IMR-90 (cell line): ENCODE data around the gene INPP5E. TPM values are rescaled to one million over a fixed set of nuclear protein-coding genes. Genes with fewer than 3 reads are reported as not detected.

ENCODE experiments used
- ATAC-seq: fragments of 200-7000 bp; cut with Tn5 transposase; 2 replicates; pipeline ENCODE4 v1.9.1; 2020; ENCODE audit warnings: low read depth, mild to moderate bottlenecking, moderate library complexity
- BruUV-seq: library from RNA; stranded (reverse); fragments of 400-500 nt; replicated peaks from 2 replicates; lab custom pipeline; 2021; lab: Mats Ljungman, UMichigan
- CTCF ChIA-PET: fragments of 300-600 bp; formaldehyde crosslinking; extraction: SDS; loops from one replicate; lab custom pipeline; 2021; ENCODE audit warnings: antibody characterized with exemption; lab: Yijun Ruan, JAX
- POLR2A ChIA-PET: fragments of 300-600 bp; sonication (Branson Sonifier 250); formaldehyde crosslinking; loops from one replicate; lab custom pipeline; 2022; ENCODE audit warnings: antibody characterized with exemption; ENCODE audit not compliant: unreplicated experiment; lab: Charles Lee
- DNase-seq: peaks from one replicate; pipeline ENCODE4 v3.0.0; 2013
- H2AFZ ChIP-seq: replicated peaks from 2 replicates; pipeline ENCODE3; 2013; ENCODE audit warnings: low read length, mild to moderate bottlenecking; ENCODE audit not compliant: poor library complexity
- H2AK5ac ChIP-seq: 2 replicates; pipeline ENCODE4 v1.6.1; 2013; ENCODE audit warnings: low read depth, low read length, inconsistent platforms
- H2AK9ac ChIP-seq: replicated peaks from 2 replicates; pipeline ENCODE3; 2013; ENCODE audit warnings: mild to moderate bottlenecking, low read depth, low read length, moderate library complexity; ENCODE audit not compliant: poor library complexity
- H2BK120ac ChIP-seq: 2 replicates; pipeline ENCODE4 v1.6.1; 2013; ENCODE audit warnings: low read depth, low read length, inconsistent platforms
- H2BK15ac ChIP-seq: 3 replicates; pipeline ENCODE4 v1.6.1; 2013; ENCODE audit warnings: low read depth, low read length, inconsistent platforms
- H2BK20ac ChIP-seq: 2 replicates; pipeline ENCODE4 v1.6.1; 2013; ENCODE audit warnings: low read depth, mild to moderate bottlenecking, inconsistent platforms, low read length, moderate library complexity
- H2BK5ac ChIP-seq: 2 replicates; pipeline ENCODE4 v1.6.1; 2013; ENCODE audit warnings: mild to moderate bottlenecking, low read depth, low read length, inconsistent platforms; ENCODE audit not compliant: poor library complexity, severe bottlenecking
- H3K14ac ChIP-seq: replicated peaks from 2 replicates; pipeline ENCODE4 v1.6.1; 2013; ENCODE audit warnings: low read depth, low read length, inconsistent platforms
- H3K18ac ChIP-seq: 2 replicates; pipeline ENCODE4 v1.6.1; 2013; ENCODE audit warnings: low read depth, low read length, control low read depth
- H3K23ac ChIP-seq: 2 replicates; pipeline ENCODE4 v1.6.1; 2013; ENCODE audit warnings: low read depth, low read length, inconsistent platforms
- H3K27ac ChIP-seq: 2 replicates; pipeline ENCODE4 v1.5.1; 2013; ENCODE audit warnings: mild to moderate bottlenecking, control low read depth, low read length; ENCODE audit not compliant: insufficient read depth
- H3K27me3 ChIP-seq: 2 replicates; pipeline ENCODE4 v1.6.1; 2013; ENCODE audit warnings: low read length; ENCODE audit not compliant: control insufficient read depth, insufficient read depth
- H3K36me3 ChIP-seq: 2 replicates; pipeline ENCODE4 v1.6.1; 2013; ENCODE audit warnings: low read length, mixed read lengths; ENCODE audit not compliant: control insufficient read depth, insufficient read depth
- H3K4ac ChIP-seq: 2 replicates; pipeline ENCODE4 v1.6.1; 2013; ENCODE audit warnings: low read depth, low read length, inconsistent platforms
- H3K4me1 ChIP-seq: 2 replicates; pipeline ENCODE4 v1.6.1; 2013; ENCODE audit warnings: low read length, mixed read lengths; ENCODE audit not compliant: control insufficient read depth, insufficient read depth
- H3K4me2 ChIP-seq: 2 replicates; pipeline ENCODE4 v1.6.1; 2013; ENCODE audit warnings: low read depth, mild to moderate bottlenecking, control low read depth, low read length, moderate library complexity
- H3K4me3 ChIP-seq: 2 replicates; pipeline ENCODE4 v1.5.1; 2013; ENCODE audit warnings: low read depth, mild to moderate bottlenecking, control low read depth, low read length, moderate library complexity; ENCODE audit not compliant: insufficient read depth
- H3K56ac ChIP-seq: 2 replicates; pipeline ENCODE4 v1.6.1; 2013; ENCODE audit warnings: low read length, inconsistent platforms; ENCODE audit not compliant: insufficient read depth; ENCODE audit errors: extremely low read depth
- H3K79me1 ChIP-seq, 2 experiments: 2 replicates each; pipeline ENCODE4 v1.6.1; 2013; ENCODE audit warnings: low read length in 2 of 2, inconsistent platforms in 1 of 2, low read depth in 1 of 2
- H3K9ac ChIP-seq: 2 replicates; pipeline ENCODE4 v1.6.1; 2013; ENCODE audit warnings: low read depth, low read length, control low read depth
- H3K9me1 ChIP-seq: 2 replicates; pipeline ENCODE4 v1.6.1; 2013; ENCODE audit warnings: low read length, inconsistent platforms; ENCODE audit not compliant: insufficient read depth
- H3K9me3 ChIP-seq: 2 replicates; pipeline ENCODE4 v1.6.1; 2013; ENCODE audit warnings: low read length; ENCODE audit not compliant: control insufficient read depth, insufficient read depth
- H4K20me1 ChIP-seq: 2 replicates; pipeline ENCODE4 v1.6.1; 2013; ENCODE audit warnings: low read length, inconsistent platforms; ENCODE audit not compliant: insufficient read depth
- H4K5ac ChIP-seq: 2 replicates; pipeline ENCODE4 v1.6.1; 2013; ENCODE audit warnings: mild to moderate bottlenecking, low read depth, low read length, control low read depth
- H4K8ac ChIP-seq, 2 experiments: 2 replicates each; pipeline ENCODE4 v1.6.1; 2013; ENCODE audit warnings: low read depth in 2 of 2, low read length in 2 of 2, control low read depth in 1 of 2, inconsistent platforms in 1 of 2
- H4K91ac ChIP-seq: 2 replicates; pipeline ENCODE4 v1.6.1; 2013; ENCODE audit warnings: low read depth, low read length, inconsistent platforms; ENCODE audit not compliant: insufficient read depth
- BHLHE40 ChIP-seq: fragments of 150-350 bp; IDR thresholded peaks from 2 replicates; pipeline ENCODE4 v1.6.1; 2016; ENCODE audit warnings: mild to moderate bottlenecking, low read depth, low read length
- CHD1 ChIP-seq: IDR thresholded peaks from 2 replicates; pipeline ENCODE4 v1.6.1; 2012; ENCODE audit warnings: low read depth, low read length, improper control_type of control experiment
- FOS ChIP-seq: fragments of 150-350 bp; IDR thresholded peaks from 2 replicates; pipeline ENCODE4 v1.6.1; 2016; ENCODE audit warnings: low read depth, low read length
- MAFK ChIP-seq: IDR thresholded peaks from 2 replicates; pipeline ENCODE4 v1.6.1; 2012; ENCODE audit warnings: low read depth, low read length, improper control_type of control experiment
- MAZ ChIP-seq: IDR thresholded peaks from 2 replicates; pipeline ENCODE4 v1.6.1; 2012; ENCODE audit warnings: low read depth, mild to moderate bottlenecking, low read length, improper control_type of control experiment, moderate library complexity, borderline replicate concordance
- MXI1 ChIP-seq: IDR thresholded peaks from 2 replicates; pipeline ENCODE4 v1.6.1; 2012; ENCODE audit warnings: low read depth, mild to moderate bottlenecking, low read length, moderate library complexity, borderline replicate concordance
- NFE2L2 ChIP-seq: fragments of 150-350 bp; IDR thresholded peaks from 2 replicates; pipeline ENCODE4 v1.6.1; 2016; ENCODE audit warnings: low read depth, mild to moderate bottlenecking, low read length
- POLR2A ChIP-seq: IDR thresholded peaks from 2 replicates; pipeline ENCODE4 v1.6.1; 2012; ENCODE audit warnings: mild to moderate bottlenecking, low read depth, low read length
- RAD21 ChIP-seq: IDR thresholded peaks from 2 replicates; pipeline ENCODE4 v1.6.1; 2012; ENCODE audit warnings: low read length, improper control_type of control experiment
- RCOR1 ChIP-seq: IDR thresholded peaks from 2 replicates; pipeline ENCODE4 v1.6.1; 2012; ENCODE audit warnings: mild to moderate bottlenecking, low read length, improper control_type of control experiment; ENCODE audit not compliant: insufficient replicate concordance
- RFX5 ChIP-seq: IDR thresholded peaks from 2 replicates; pipeline ENCODE4 v1.8.0; 2012; ENCODE audit warnings: low read depth, mild to moderate bottlenecking, low read length, moderate library complexity
- SMC3 ChIP-seq: fragments of 150-350 bp; IDR thresholded peaks from 2 replicates; pipeline ENCODE4 v1.6.1; 2016; ENCODE audit warnings: low read depth, mild to moderate bottlenecking, antibody characterized with exemption, low read length, moderate library complexity
- WGBS, 2 experiments: methylation state at CpG; one replicate each; pipeline versions ENCODE4 v1.1.5 to v1.1.7; 2013; ENCODE audit warnings: missing lambda C conversion rate in 2 of 2; ENCODE audit not compliant: insufficient read length in 1 of 2; ENCODE audit errors: extremely low coverage in 2 of 2; 5-methylcytosine and 5-hydroxymethylcytosine counted together
- dilution Hi-C: fragments of 300-500 bp; cut with HindIII; formaldehyde crosslinking; loops from one replicate; pipeline ENCODE4 v1.14.3; 2018; ENCODE audit warnings: low sequenced_read_pairs; ENCODE audit not compliant: unreplicated experiment
- in situ Hi-C: fragments of 300-500 bp; cut with MboI; formaldehyde crosslinking; loops from 3 replicates; pipeline ENCODE4 v1.14.3; 2019; ENCODE audit warnings: low sequenced_read_pairs, inconsistent platforms, mixed read lengths
- intact Hi-C: fragments of 100-400 bp; cut with micrococcal nuclease; formaldehyde crosslinking; loops from 2 replicates; pipeline ENCODE4 v1.10.0; 2022
- polyA plus RNA-seq, 3 experiments: library from polyadenylated mRNA; depleted of rRNA; stranded (reverse); fragments of >200 nt; gene quantifications; 2 replicates each; pipeline ENCODE4 v1.2.3, GENCODE V29; 2012; ENCODE audit warnings: low replicate concordance in 1 of 3
- total RNA-seq: library from RNA; depleted of rRNA; stranded (reverse); fragments of >200 nt; gene quantifications from 2 replicates; pipeline ENCODE4 v1.2.3, GENCODE V29; 2012
- TF ChIP-seq, protein P1 (sequence below): fragments of 150-350 bp; IDR thresholded peaks from 2 replicates; pipeline ENCODE4 v1.6.1; 2016; ENCODE audit warnings: low read depth, mild to moderate bottlenecking, low read length, moderate library complexity, borderline replicate concordance
- TF ChIP-seq, protein P2 (sequence below): conservative IDR thresholded peaks from 2 replicates; pipeline ENCODE4 v1.5.1; 2012; ENCODE audit warnings: mild to moderate bottlenecking, low read depth, low read length, improper control_type of control experiment
- TF ChIP-seq, protein P3 (sequence below): fragments of 150-350 bp; IDR thresholded peaks from 2 replicates; pipeline ENCODE4 v1.6.1; 2017; ENCODE audit warnings: mild to moderate bottlenecking, antibody characterized with exemption, low read length, low read depth

Gene INPP5E
- total and polyA plus RNA-seq, 2 of the 4 experiments (the other 2 are of a cell fraction), result 1.6 to 9.4 TPM

DNA sequence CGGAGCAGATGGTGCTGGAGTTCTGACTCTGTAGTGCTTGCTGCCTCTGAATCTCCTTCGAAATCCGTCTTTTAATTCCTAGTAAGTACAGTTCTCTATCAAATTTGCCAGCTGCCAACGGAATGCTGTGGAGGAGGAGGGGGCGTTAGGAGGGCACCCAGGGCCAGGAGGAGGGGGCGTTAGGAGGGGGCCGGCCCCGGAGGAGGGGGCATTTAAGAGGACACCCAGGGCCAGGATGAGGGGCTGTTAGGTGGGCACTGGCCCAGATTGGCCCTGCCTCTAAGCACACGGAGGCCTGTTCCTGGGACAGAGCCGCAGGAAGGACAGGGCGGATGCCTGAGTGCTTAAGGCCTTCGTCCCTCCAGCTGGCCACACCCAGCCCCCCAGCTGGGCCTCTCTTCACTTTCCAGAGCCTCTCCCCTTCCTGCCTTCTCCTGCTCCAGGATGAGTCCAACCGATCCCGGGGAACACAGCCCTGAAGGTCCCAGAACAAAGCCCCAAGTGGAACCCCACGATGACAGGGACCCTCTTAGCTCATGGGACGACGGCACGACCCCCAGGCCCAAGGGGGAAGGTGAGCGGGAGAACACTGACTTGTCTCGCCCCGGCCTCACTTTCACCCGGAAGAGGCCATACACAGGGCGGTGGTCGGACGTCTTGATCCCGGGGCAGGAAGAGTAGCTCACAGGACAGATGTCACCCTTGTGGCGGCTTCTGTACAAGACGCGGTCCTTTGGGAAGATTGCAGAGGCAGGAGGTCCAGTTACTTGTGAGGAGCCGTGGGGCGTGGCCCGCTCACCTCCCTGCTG lies 9.8 kb downstream of the INPP5E start:
- Histone ChIP-seq H3K9me1 (no peaks in the 10 kb centered on the region), H4K91ac (no peak overlapping the region), H2AK5ac (no peak overlapping the region), H3K9ac (no peak overlapping the region), H4K5ac (no peak overlapping the region), H2AFZ (no peak overlapping the region), H3K36me3 (peaks cover 42% of the 10 kb centered on the region), H3K23ac (no peak overlapping the region), H2BK5ac (no peak overlapping the region), H3K56ac (no peak overlapping the region), H4K20me1 (peaks cover 24% of the 10 kb centered on the region), H3K9me3 (no peaks in the 10 kb centered on the region), H3K27me3 (no peaks in the 10 kb centered on the region), H2BK15ac (no peak overlapping the region), H2BK20ac (no peak overlapping the region), H3K4me1 (no peaks in the 10 kb centered on the region), H3K4ac (no peak overlapping the region), H4K8ac (no peak overlapping the region), H3K14ac (no peak overlapping the region), H3K27ac (no peak overlapping the region), H3K4me2 (no peak overlapping the region), H2AK9ac (no peak overlapping the region), H2BK120ac (no peak overlapping the region), H3K4me3 (no peak overlapping the region), H3K79me1 (peaks cover 0 to 24% of the 10 kb centered on the region in 2 experiments; a peak in 3 of 4 replicates), H3K18ac (no peak overlapping the region)
- POLR2A ChIA-PET, result no interaction called here
- intact Hi-C loops, result no loop called here
- dilution Hi-C loops, result no loop called here
- DNase-seq, result no peak
- 86% methylated on average over 14 of the region's 32 CpGs; no CpG with 5 or more reads in 1 of the 2 experiments for WGBS, 2 experiments
- in situ Hi-C loops, result no loop called here
- no TSS peak for BruUV-seq
- no peak for ATAC-seq
- CTCF ChIA-PET, result interaction anchor here (0.6 kb wide), 1 partner anchor 8 kb away, joined by 4 read pairs; no protein-coding TSS in a partner anchor
- no peak for TF ChIP-seq RAD21
- no peak for TF ChIP-seq POLR2A
- TF ChIP-seq BHLHE40, result no peak
- TF ChIP-seq MAFK, result no peak
- TF ChIP-seq, protein P1, sequence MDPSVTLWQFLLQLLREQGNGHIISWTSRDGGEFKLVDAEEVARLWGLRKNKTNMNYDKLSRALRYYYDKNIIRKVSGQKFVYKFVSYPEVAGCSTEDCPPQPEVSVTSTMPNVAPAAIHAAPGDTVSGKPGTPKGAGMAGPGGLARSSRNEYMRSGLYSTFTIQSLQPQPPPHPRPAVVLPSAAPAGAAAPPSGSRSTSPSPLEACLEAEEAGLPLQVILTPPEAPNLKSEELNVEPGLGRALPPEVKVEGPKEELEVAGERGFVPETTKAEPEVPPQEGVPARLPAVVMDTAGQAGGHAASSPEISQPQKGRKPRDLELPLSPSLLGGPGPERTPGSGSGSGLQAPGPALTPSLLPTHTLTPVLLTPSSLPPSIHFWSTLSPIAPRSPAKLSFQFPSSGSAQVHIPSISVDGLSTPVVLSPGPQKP, result no peak
- TF ChIP-seq, protein P2, sequence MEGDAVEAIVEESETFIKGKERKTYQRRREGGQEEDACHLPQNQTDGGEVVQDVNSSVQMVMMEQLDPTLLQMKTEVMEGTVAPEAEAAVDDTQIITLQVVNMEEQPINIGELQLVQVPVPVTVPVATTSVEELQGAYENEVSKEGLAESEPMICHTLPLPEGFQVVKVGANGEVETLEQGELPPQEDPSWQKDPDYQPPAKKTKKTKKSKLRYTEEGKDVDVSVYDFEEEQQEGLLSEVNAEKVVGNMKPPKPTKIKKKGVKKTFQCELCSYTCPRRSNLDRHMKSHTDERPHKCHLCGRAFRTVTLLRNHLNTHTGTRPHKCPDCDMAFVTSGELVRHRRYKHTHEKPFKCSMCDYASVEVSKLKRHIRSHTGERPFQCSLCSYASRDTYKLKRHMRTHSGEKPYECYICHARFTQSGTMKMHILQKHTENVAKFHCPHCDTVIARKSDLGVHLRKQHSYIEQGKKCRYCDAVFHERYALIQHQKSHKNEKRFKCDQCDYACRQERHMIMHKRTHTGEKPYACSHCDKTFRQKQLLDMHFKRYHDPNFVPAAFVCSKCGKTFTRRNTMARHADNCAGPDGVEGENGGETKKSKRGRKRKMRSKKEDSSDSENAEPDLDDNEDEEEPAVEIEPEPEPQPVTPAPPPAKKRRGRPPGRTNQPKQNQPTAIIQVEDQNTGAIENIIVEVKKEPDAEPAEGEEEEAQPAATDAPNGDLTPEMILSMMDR, result no peak
- no peak for TF ChIP-seq MXI1
- no peak for TF ChIP-seq FOS
- TF ChIP-seq MAZ, result no peak
- TF ChIP-seq CHD1, result no peak
- TF ChIP-seq RFX5, result no peak
- TF ChIP-seq, protein P3, sequence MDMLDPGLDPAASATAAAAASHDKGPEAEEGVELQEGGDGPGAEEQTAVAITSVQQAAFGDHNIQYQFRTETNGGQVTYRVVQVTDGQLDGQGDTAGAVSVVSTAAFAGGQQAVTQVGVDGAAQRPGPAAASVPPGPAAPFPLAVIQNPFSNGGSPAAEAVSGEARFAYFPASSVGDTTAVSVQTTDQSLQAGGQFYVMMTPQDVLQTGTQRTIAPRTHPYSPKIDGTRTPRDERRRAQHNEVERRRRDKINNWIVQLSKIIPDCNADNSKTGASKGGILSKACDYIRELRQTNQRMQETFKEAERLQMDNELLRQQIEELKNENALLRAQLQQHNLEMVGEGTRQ, result no peak
- TF ChIP-seq RCOR1, result no peak
- no peak for TF ChIP-seq SMC3
- no peak for TF ChIP-seq NFE2L2
